IPS-18a (cell line): ENCODE results near the gene CCDC146.
"Not testable (repeated sequence)": the region's sequence is repeated elsewhere in the genome, so short reads cannot be mapped to it uniquely, and the experiment has no call there.

Source experiments
- H3K27ac ChIP-seq: one replicate; pipeline ENCODE4 v1.5.1; 2013; ENCODE audit warnings: low read length
- H3K27me3 ChIP-seq: one replicate; pipeline ENCODE4 v1.6.1; 2013; ENCODE audit warnings: mild to moderate bottlenecking, low read length; ENCODE audit not compliant: control insufficient read depth, insufficient read depth
- H3K36me3 ChIP-seq: one replicate; pipeline ENCODE4 v1.6.1; 2013; ENCODE audit warnings: low read depth, low read length; ENCODE audit not compliant: control insufficient read depth
- H3K4me1 ChIP-seq: one replicate; pipeline ENCODE4 v1.6.1; 2013; ENCODE audit warnings: low read depth, low read length; ENCODE audit not compliant: control insufficient read depth
- H3K4me3 ChIP-seq: one replicate; pipeline ENCODE4 v1.5.1; 2013; ENCODE audit warnings: low read length
- H3K9ac ChIP-seq: one replicate; pipeline ENCODE4 v1.6.1; 2013; ENCODE audit warnings: mild to moderate bottlenecking, low read length, moderate library complexity
- H3K9me3 ChIP-seq: one replicate; pipeline ENCODE4 v1.6.1; 2013; ENCODE audit warnings: low read depth, low read length; ENCODE audit not compliant: control insufficient read depth

Gene CCDC146

DNA sequence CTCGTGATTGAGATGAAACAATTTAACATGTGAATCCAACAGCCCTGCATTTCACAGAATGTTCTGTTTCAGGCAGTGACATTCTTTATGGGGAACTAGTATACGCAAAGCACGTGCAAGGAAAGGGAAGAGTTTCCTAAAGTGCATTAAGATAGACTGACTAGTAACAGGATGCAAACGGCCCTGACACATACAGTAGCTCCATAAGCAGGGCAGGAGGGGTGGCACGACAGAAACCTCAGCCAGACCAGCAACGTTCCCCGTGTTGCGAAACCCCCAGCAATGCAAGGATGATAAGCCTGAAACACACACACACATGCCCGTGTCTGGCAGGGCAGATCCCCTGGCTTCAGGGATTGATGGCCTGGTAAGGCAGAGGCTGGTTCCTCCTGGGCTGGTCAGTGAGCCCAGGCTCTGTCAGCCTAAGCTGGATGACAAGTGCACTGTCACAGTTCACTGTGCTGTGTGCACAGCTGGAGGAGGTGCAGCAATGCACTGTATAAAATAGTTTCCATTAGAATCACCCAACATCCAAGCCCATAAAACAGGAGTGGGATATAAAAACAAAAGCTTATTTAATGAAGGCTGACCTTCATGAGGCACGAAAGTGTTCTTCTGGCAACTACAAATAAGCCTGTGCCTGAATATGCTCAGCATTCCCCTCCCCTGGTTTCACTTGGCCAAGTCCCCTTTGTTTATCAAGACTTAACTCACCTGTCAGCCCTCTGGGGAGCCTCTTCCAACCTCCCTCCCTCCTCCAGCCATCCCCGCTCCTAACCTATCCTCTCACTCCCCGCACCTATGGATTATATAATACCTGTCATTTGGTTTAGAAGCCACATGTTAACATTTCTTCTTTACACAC is 204.9 kb downstream of the CCDC146 start:
- Histone ChIP-seq H3K27me3 (no peaks in the 10 kb centered on the region), H3K9me3 (no peaks in the 10 kb centered on the region), H3K27ac (no peak overlapping the region), H3K36me3 (no peaks in the 10 kb centered on the region), H3K4me3 (no peak overlapping the region), H3K4me1 (no peaks in the 10 kb centered on the region), H3K9ac (no peak overlapping the region)

DNA sequence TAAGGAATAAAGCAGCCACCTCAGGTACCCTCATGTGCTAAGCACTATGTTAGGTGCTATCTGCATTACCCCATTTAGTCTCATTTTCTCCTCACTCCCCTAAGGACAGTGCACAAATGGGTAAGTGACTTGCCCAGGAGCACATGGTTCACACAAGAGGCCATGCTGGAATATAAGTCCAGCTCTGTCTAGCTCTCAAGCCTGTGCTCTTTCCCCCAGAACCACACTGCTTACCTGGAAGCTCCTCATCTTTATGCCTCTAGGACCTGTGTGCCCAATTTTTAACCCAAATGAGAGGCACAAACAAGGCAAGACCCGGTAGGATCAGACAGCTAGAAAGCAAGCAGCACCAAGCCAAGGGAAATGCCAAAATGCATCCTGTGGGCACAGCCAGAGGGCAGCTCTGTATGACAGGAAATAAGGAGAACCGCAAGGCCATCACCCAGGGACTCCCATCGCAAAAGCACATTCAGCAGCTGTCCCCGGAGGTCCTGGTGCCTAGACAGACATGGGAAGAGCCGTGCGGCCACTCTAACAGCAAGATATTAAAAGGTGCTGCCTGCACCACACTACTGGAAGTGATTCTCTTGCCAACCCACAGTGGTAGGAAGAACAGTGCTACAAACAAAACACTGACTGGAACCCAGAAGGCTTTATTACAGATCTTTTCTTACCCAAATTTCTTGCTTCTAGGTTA is 205.7 kb downstream of the CCDC146 start:
- Histone ChIP-seq H3K27ac (no peak overlapping the region), H3K9me3 (no peaks in the 10 kb centered on the region), H3K27me3 (no peaks in the 10 kb centered on the region), H3K4me1 (no peaks in the 10 kb centered on the region), H3K9ac (no peak overlapping the region), H3K36me3 (no peaks in the 10 kb centered on the region), H3K4me3 (no peak overlapping the region)

DNA sequence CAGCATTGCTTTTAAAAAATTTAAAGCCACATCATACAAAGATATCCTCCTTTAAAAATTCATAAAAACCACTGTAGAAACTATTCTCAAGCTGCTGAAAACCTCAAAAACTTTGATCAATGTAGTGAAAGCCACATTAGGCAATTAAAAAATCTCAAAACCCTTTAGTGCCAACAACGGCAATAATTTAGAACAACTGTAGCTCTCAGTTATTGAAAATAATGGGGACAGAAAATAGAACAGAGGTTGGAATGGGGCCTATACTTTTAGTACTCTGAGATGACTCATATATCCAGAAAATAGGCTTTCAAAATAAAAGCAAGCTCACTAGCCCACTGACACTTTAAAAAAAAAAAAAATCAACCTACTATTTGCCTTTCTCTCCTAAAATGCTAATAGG is 206.3 kb downstream of the CCDC146 start:
- H3K4me1 ChIP-seq: no peaks in the 10 kb centered on the region
- no peak overlapping the region for H3K9ac ChIP-seq
- H3K27ac ChIP-seq: no peak overlapping the region
- no peak overlapping the region for H3K4me3 ChIP-seq
- H3K9me3 ChIP-seq: no peaks in the 10 kb centered on the region
- no peaks in the 10 kb centered on the region for H3K27me3 ChIP-seq
- no peaks in the 10 kb centered on the region for H3K36me3 ChIP-seq

- no peak overlapping the region for H3K4me3 ChIP-seq
- H3K27me3 ChIP-seq: no peaks in the 10 kb centered on the region
- H3K9me3 ChIP-seq: no peaks in the 10 kb centered on the region
- no peak overlapping the region for H3K27ac ChIP-seq
- no peak overlapping the region for H3K9ac ChIP-seq
- no peaks in the 10 kb centered on the region for H3K4me1 ChIP-seq
- H3K36me3 ChIP-seq: no peaks in the 10 kb centered on the region
Measured at GRCh38 chr7:77329466-77330168, 207.2 kb downstream of the CCDC146 start.

DNA sequence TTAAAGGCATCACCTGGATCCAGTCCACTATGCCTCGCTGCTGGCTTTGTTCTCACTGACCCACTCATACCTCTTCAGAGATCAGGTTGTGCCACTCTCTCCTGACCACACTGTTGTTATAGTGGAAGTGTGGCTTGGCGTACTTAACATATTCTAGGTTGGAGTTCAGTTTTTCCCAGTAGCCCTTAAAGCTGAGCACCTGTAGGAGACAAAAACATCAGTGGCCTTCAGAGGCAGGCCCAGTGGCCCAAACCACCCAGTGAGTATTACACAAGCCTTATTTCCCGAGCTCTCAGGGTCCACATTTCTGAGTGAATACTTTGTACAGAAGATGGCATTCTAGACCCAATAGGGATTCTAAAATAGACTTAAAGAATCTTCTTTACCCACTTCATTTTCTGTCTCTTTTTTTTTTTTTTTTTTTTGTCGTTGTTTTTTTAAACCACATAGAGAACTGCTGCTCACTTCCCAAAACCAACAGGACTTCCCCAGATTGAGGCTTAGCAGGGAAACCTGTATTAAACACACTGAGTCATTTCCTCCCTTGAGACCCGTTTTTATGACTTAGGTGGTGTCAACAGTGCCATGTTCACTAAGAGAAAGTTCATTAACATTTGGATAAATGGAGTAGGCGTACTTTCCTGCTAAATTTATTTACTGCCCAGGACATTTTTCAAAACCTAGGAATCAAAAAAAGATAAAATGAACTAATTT is 207.9 kb downstream of the CCDC146 start:
- no peaks in the 10 kb centered on the region for H3K27me3 ChIP-seq
- H3K4me3 ChIP-seq: no peak overlapping the region
- no peak overlapping the region for H3K27ac ChIP-seq
- H3K36me3 ChIP-seq: no peaks in the 10 kb centered on the region
- no peaks in the 10 kb centered on the region for H3K9me3 ChIP-seq
- no peaks in the 10 kb centered on the region for H3K4me1 ChIP-seq
- H3K9ac ChIP-seq: no peak overlapping the region

DNA sequence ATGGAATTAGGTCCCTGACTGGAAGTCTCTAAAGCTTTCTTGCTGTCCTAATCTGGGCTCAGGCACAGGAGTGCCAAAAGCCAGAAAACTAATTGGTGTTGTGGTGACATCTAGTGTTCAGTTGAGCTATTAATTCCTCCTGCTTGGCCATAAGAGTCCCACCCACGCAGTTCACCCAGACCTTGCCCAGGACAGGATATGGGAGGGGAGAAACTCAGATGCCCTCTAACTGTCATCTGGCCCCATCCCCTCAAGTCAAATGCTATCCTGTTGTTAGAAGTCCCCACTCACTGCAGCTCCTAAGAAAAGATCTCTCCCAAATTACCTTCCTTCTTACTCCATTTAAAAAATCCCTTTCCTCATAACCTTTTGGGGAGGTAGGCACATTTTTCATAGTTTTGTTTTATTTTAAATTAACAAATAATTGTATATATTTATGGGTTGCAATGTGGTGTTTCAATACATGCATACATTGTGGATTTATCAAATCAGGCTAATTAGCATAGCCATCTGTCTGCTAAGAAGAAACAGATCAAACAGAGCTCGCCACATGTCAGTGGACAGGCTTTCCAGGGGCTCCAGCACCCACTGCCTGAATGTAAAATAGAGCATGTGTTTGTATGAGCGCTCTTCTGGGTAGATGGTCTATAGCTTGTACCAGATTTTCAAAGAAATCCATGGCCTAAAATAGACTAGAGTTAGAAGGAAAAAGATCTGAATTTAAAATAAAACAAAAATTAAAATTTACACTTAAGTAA is 209.7 kb downstream of the CCDC146 start:
- H3K36me3 ChIP-seq: no peaks in the 10 kb centered on the region
- no peaks in the 10 kb centered on the region for H3K27me3 ChIP-seq
- no peaks in the 10 kb centered on the region for H3K9me3 ChIP-seq
- H3K27ac ChIP-seq: no peak overlapping the region
- H3K9ac ChIP-seq: no peak overlapping the region
- H3K4me1 ChIP-seq: no peaks in the 10 kb centered on the region
- H3K4me3 ChIP-seq: no peak overlapping the region

GRCh38 chr7:77334039-77334438 is 211.6 kb downstream of the CCDC146 start:
- not testable (repeated sequence) for H3K27ac ChIP-seq, H3K36me3 ChIP-seq, H3K4me1 ChIP-seq, H3K4me3 ChIP-seq, H3K9me3 ChIP-seq, H3K27me3 ChIP-seq, H3K9ac ChIP-seq

GRCh38 chr7:77335581-77335980 is 213.2 kb downstream of the CCDC146 start:
- no peak overlapping the region for H3K4me3 ChIP-seq
- H3K27ac ChIP-seq: no peak overlapping the region
- H3K9ac ChIP-seq: no peak overlapping the region
- H3K9me3 ChIP-seq: no peaks in the 10 kb centered on the region
- H3K27me3 ChIP-seq: no peaks in the 10 kb centered on the region
- H3K4me1 ChIP-seq: no peaks in the 10 kb centered on the region
- no peaks in the 10 kb centered on the region for H3K36me3 ChIP-seq

- Histone ChIP-seq H3K9ac (no peak overlapping the region), H3K9me3 (no peaks in the 10 kb centered on the region), H3K36me3 (no peaks in the 10 kb centered on the region), H3K4me1 (no peaks in the 10 kb centered on the region), H3K4me3 (no peak overlapping the region), H3K27me3 (no peaks in the 10 kb centered on the region), H3K27ac (no peak overlapping the region)
Measured at GRCh38 chr7:77337456-77337990, 215.1 kb downstream of the CCDC146 start.

GRCh38 chr7:77338260-77338659 is 215.8 kb downstream of the CCDC146 start:
- Histone ChIP-seq H3K4me1 (no peaks in the 10 kb centered on the region), H3K9ac (no peak overlapping the region), H3K27me3 (no peaks in the 10 kb centered on the region), H3K9me3 (no peaks in the 10 kb centered on the region), H3K4me3 (no peak overlapping the region), H3K27ac (no peak overlapping the region), H3K36me3 (no peaks in the 10 kb centered on the region)
